BE2C (cell line): ENCODE data around the gene NOS3.
A peak's percentile ranks its signal among the peaks of the same experiment; 100 is the strongest.
"Not testable (repeated sequence)": the region's sequence is repeated elsewhere in the genome, so short reads cannot be mapped to it uniquely, and the experiment has no call there.

Experiments used
- DNase-seq: peaks from one replicate; pipeline ENCODE4 v3.0.0-alpha.2; 2020
- H3K27me3 ChIP-seq: fragments of 250-450 bp; sonication (Bioruptor Pico); 2 replicates; pipeline ENCODE4 v1.5.1; 2020; ENCODE audit warnings: mild to moderate bottlenecking
- H3K36me3 ChIP-seq: fragments of 250-450 bp; sonication (Bioruptor Pico); 2 replicates; pipeline ENCODE4 v1.5.1; 2020; ENCODE audit warnings: mild to moderate bottlenecking
- H3K4me1 ChIP-seq: fragments of 250-450 bp; sonication (Bioruptor Pico); 2 replicates; pipeline ENCODE4 v1.5.1; 2020
- H3K4me3 ChIP-seq: 2 replicates; pipeline ENCODE4 v1.5.1; 2011; ENCODE audit warnings: low read depth, low read length
- H3K9me3 ChIP-seq: fragments of 250-450 bp; sonication (Bioruptor Pico); 2 replicates; pipeline ENCODE4 v1.5.1; 2020
- CTCF ChIP-seq: IDR thresholded peaks from 2 replicates; pipeline ENCODE4 v1.5.1; 2012; ENCODE audit warnings: mild to moderate bottlenecking, low read depth, low read length

The NOS3 gene

GRCh38 chr7:151018421-151019129 is 27.8 kb downstream of the NOS3 start:
- H3K9me3 ChIP-seq = no peaks in the 10 kb centered on the region
- peaks cover 13% of the 10 kb centered on the region; the same call in 1 of the 2 replicates for H3K4me1 ChIP-seq
- DNase-seq = no peak
- peak overlapping the region; percentile 69 for H3K4me3 ChIP-seq
- H3K27me3 ChIP-seq = no peaks in the 10 kb centered on the region
- no peaks in the 10 kb centered on the region for H3K36me3 ChIP-seq
- TF ChIP-seq CTCF = no peak

- Histone ChIP-seq H3K36me3 (no peaks in the 10 kb centered on the region), H3K4me3 (no peak overlapping the region)
Measured at GRCh38 chr7:151019130-151019447, 28.3 kb downstream of the NOS3 start.

GRCh38 chr7:151020231-151020630 is 29.4 kb downstream of the NOS3 start:
- DNase-seq = no peak
- no peaks in the 10 kb centered on the region for H3K36me3 ChIP-seq
- TF ChIP-seq CTCF = no peak
- H3K9me3 ChIP-seq = no peaks in the 10 kb centered on the region
- no peak overlapping the region for H3K4me3 ChIP-seq
- peaks cover 10% of the 10 kb centered on the region; the same call in 1 of the 2 replicates for H3K4me1 ChIP-seq
- no peaks in the 10 kb centered on the region for H3K27me3 ChIP-seq

More at GRCh38 chr7:151019130-151019447, 28.3 kb downstream of the NOS3 start:
- DNase-seq = no peak
- peaks cover 11% of the 10 kb centered on the region; the same call in 1 of the 2 replicates for H3K4me1 ChIP-seq
- no peak for TF ChIP-seq CTCF
- H3K9me3 ChIP-seq = no peaks in the 10 kb centered on the region
- no peaks in the 10 kb centered on the region for H3K27me3 ChIP-seq

DNA sequence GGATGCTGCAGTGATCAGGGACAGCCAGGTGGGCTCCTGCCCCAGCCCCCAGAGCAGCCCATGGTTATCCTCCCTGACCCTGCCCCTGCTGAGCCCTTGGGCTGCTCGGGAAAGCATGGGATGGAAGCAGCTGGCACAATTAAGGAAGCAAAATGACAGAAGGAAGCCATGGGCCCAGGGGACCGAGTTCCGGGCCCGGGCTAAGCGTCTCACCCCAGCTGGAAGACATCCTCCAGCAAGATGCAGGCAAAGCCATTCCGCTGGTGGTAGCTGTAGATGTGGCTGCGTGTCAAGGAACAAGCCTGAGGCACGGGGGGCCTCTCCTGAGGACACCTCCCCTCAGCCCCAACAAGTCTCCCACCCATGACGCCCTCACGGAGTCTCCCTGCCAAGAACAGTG is 32.4 kb downstream of the NOS3 start:
- H3K4me3 ChIP-seq = no peak overlapping the region
- H3K9me3 ChIP-seq = no peaks in the 10 kb centered on the region
- H3K36me3 ChIP-seq = no peaks in the 10 kb centered on the region
- no peak for DNase-seq
- no peaks in the 10 kb centered on the region for H3K27me3 ChIP-seq
- H3K4me1 ChIP-seq = peaks cover 2% of the 10 kb centered on the region; the same call in 1 of the 2 replicates
- TF ChIP-seq CTCF = no peak

DNA sequence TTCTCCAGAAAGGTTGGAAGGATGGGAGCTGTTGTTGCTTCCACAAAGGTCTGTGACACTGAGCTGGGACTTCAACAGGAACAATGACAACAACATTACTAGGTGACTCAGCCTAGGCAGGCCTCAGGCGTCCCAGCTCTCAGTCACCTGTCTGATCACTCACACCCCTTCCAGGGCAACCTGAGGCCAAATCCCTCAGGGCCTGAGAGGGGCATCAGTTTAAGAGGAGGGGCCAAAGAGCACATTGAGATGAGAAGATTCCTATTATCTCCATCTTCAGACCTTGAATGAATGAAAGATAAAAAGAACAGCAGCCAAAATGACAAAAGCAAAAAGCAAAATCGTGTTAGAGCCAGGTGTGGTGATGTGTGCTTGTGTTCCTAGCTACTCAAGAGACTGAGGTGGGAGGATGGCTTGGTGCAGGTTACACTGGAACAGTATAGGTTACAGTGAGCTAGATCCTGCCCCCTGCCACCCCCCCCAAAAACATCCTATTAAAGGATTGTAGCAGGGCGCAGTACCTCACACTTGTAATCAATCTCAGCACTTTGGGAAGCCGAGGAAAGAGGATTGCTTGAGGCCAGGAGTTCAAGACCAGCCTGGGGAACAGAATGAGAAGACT is 33.7 kb downstream of the NOS3 start, which contains the start of gene ATG9B:
Gene ATG9B (minus strand): TSS at position 60 of the 622 bp plus-strand sequence. CDS start 71 bp downstream, outside the sequence.
- Histone ChIP-seq H3K4me1 (no peaks in the 10 kb centered on the region), H3K27me3 (no peaks in the 10 kb centered on the region), H3K9me3 (no peaks in the 10 kb centered on the region), H3K4me3 (no peak within 1 kb of the TSS), H3K36me3 (no peaks in the 10 kb centered on the region)
- no peak for TF ChIP-seq CTCF
- DNase-seq = no peak

GRCh38 chr7:151025924-151026671 is 35.3 kb downstream of the NOS3 start:
- no peaks in the 10 kb centered on the region for H3K4me1 ChIP-seq
- DNase-seq = no peak
- no peaks in the 10 kb centered on the region for H3K36me3 ChIP-seq
- no peak overlapping the region for H3K4me3 ChIP-seq
- TF ChIP-seq CTCF = no peak
- no peaks in the 10 kb centered on the region for H3K9me3 ChIP-seq
- H3K27me3 ChIP-seq = no peaks in the 10 kb centered on the region

GRCh38 chr7:151026771-151027727 is 36.2 kb downstream of the NOS3 start:
- not testable (repeated sequence) for H3K4me1 ChIP-seq, H3K27me3 ChIP-seq, H3K4me3 ChIP-seq, DNase-seq, H3K36me3 ChIP-seq, H3K9me3 ChIP-seq

DNA sequence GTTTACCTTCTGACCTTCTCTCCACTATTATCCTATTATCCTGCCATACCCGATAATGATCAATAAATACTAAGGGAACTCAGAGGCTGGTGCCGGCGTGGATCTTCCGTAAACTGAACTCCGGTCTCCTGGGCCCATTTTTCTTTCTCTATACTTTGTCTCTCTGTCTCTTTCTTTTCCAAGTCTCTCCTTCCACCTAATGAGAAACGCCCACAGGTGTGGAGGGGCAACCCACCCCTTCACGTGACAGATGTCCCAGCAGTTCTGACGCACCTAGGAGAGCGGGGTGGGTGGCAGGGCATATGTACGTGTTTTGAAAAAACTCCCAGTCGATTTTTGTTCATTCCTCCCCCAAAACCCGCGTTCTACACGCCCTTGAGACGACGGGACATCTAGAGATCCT is 36.9 kb downstream of the NOS3 start:
- H3K36me3 ChIP-seq, H3K9me3 ChIP-seq, DNase-seq, H3K27me3 ChIP-seq, H3K4me1 ChIP-seq: not testable (repeated sequence)
- peak overlapping the region; percentile 91 for H3K4me3 ChIP-seq
